ENCODE data around the gene RAD23A.
"Not testable (repeated sequence)": the region's sequence is repeated elsewhere in the genome, so short reads cannot be mapped to it uniquely, and the experiment has no call there.

RAD23A gene

DNA sequence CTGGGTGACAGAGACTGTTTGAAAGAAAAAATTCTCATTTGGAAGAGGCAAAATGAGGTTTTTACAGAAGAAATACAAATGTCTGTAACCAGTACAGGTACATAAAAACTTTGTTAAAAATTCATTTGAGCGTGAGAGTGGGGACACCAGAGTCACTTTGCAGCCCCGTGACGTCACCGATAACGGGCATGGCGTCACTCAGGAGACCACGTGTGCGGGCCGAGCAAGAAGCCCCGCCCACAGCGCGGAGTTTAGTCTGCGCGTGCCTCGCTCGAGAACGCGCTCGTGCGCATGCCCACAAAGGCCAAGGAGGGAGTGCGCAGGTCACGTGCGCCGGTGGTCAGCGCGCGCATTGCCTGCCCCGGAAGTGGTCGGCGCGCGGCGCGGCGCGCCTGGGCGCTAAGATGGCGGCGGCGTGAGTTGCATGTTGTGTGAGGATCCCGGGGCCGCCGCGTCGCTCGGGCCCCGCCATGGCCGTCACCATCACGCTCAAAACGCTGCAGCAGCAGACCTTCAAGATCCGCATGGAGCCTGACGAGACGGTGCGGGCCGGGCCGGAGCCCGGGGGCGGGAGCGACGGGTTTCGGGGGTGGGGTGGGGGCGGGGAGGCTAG is at the start of gene RAD23A:
Gene RAD23A (plus strand): TSS at position 384 of the 613 bp plus-strand sequence. CDS start 87 bp downstream, at position 471.
- peak; percentile 94 for DNase-seq

GRCh38 chr19:12896460-12896859 is 49.2 kb upstream of the RAD23A start:
- DNase-seq = no peak

DNA sequence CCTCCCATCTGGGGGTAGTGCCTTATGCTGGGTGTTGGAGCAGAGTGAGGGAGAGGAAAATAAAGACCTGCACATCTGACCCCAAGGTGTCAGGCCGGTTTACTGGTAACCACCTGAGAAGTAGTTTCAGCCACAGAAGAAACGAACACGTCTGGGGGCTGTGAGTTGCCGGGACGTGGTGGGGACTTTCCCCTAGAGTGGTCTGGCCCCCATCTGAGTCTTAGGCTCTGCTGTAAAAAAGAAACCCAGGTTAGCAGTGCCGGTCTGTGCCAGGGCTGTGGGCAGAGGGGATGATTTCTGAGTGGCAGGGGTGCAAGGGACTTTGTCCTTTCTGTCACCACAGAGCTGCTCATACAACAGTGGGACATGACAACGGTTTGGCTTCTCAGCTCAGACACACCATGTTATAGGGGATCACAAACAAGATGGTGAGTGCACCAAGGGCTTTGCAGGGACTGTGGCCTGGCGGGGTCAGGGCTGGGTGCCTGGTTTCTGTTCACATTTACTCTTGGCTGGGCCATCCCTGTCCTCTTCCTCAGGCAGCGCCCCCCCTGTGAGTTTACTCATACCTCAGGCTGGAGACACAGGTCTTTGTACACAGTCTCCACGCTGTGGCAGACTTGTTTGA is 45.7 kb upstream of the RAD23A start:
- DNase-seq = no peak

GRCh38 chr19:12907166-12907565 is 38.5 kb upstream of the RAD23A start:
- no peak for DNase-seq

GRCh38 chr19:12912571-12912970 is 33.1 kb upstream of the RAD23A start:
- DNase-seq = peak; percentile 89

GRCh38 chr19:12913011-12913561 is 32.6 kb upstream of the RAD23A start:
- DNase-seq = peak; percentile 98

DNA sequence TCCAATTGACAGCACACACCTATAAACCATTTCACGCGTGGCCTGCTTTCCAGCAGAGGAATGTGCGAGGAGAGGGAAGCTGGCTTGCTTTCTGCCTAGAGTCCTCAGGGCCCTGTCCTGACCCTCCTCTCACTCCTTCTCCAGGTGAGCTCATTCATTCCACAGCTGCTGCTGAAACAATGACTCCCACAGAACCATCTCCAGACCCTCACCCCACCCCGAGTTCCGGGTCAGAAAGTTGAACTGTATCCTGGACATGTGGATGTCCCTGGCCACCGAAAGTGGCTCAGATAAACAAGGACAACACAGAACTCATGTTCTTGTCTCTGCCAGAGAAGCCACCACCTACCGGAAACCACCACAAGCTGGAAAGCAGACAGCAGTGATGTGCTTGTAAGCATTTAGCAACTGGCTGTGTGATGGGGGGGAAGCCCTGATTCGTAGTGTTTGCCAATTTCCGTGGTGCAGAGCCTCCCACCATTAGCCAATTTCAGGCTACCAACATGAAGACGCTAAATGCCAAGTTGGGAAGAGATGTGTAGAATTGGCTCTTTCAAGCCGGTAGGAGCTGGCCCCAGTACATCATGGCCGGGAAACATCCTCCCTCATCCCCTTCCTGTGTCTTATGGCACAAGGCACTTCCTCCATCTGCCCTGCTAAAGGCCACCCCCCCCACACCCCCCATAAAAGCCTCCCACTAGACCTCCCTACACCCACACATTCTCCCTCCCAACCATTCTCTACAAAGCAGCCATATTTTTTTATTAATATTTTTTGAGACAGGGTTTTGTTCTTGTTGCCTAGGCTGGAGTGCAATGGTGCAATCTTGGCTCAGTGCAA is 31.6 kb upstream of the RAD23A start:
- no peak for DNase-seq

DNA sequence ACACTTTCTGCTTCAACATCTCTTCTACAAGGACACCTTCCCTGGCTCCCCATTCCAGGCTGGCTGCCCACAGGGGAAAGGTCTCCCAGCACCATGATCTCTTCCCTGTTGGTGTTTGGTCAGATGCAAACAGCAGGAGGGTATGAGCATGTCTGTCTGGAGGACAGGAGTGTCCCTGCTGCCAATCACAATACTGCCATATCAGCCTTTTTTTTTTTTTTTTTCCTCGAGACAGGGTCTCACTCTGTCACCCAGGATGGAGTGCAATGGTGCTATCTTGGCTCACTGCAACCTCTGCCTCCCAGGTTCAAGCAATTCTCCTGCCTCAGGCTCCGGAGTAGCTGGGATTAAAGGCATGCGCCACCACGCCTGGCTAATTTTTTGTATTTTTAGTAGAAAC is 29.8 kb upstream of the RAD23A start:
- not testable (repeated sequence) for DNase-seq

DNA sequence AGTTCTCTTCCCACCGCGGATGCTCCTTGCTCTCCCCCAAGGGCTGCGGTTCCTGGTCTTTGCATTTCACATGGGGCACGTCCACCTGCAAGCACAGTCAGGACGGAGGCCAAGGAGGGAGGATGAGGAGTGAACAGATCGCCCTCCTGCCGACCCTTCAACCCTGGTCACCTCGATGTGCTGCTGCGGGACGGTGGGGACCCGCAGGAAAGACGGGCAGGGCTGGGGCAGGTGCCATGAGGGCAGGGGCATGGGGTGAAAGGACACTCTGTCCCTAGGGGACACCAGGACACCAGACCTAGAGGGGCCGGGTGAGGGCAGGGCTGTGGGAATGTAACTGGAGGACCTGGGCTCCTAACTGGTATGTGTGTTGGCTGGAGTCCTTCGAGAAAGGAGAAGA is 27.4 kb upstream of the RAD23A start:
- no peak for DNase-seq

GRCh38 chr19:12921047-12921446 is 24.6 kb upstream of the RAD23A start:
- no peak for DNase-seq

GRCh38 chr19:12922959-12923358 is 22.7 kb upstream of the RAD23A start:
- no peak for DNase-seq

DNA sequence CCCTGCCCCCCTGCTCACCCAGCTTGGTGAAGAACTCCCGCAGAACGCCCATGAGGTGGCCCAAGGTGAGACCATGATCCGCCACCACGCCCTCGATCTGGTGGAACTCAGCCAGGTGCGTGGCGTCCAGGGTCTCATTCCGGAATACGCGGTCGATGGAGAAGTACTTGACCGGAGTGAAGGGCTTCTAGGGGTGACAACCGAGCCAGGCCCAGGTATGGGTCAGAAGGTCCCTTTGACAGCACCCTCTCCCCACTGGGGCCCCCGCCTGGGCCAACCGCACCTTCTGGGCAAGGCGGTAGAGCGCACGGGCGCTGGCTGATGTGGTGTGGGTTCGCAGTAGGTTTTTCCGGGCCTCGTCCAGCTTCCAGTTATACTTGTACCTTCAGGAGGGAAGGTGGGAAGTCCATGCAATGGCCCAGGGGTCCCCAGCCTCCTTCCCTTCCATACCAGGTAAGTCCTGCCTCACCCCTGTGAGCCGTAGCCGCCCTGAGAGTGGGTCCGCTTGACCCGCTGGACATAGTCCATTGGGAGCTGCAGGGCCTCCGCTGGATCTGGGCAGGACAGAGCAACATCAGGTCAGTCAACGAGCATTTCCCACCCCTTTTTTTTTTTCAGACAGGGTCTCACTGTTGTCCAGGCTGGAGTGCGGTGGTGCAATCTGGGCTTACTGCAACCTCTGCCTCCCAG is 20.9 kb upstream of the RAD23A start:
- DNase-seq = no peak

DNA sequence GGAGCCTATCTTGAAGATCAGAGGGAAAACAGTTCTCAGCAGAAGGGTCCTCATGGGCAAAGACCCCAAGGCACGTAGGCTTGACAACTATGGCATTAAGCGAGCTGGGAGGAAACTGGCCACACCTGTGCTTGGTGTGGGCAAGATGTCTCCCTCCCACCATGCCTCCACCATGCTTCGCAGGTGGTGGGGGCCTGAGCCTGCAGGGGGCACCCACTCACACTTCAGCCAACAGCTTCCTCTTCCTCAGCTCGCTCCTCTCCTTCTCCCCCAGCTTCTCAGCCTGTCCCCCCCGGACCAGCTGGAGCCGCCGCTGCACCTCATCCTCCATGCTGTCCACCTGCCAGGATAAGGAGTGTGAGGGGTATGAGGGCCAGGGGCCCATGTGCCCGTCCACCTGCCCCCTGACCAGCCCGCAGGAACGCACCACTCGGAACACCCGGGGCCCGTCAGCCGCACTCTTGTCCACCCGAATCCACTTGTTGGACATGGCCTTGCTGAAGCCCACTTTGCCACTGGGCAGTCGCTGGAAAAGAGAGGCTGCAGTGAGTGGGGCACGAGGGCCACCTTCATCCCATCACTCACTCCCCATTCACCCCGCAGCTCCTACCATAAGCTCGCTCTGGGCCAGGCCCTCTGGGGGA is 15.5 kb upstream of the RAD23A start:
- DNase-seq = no peak

- no peak for DNase-seq
These were observed 13.0 kb upstream of the RAD23A start for GRCh38 chr19:12932392-12933286.

DNA sequence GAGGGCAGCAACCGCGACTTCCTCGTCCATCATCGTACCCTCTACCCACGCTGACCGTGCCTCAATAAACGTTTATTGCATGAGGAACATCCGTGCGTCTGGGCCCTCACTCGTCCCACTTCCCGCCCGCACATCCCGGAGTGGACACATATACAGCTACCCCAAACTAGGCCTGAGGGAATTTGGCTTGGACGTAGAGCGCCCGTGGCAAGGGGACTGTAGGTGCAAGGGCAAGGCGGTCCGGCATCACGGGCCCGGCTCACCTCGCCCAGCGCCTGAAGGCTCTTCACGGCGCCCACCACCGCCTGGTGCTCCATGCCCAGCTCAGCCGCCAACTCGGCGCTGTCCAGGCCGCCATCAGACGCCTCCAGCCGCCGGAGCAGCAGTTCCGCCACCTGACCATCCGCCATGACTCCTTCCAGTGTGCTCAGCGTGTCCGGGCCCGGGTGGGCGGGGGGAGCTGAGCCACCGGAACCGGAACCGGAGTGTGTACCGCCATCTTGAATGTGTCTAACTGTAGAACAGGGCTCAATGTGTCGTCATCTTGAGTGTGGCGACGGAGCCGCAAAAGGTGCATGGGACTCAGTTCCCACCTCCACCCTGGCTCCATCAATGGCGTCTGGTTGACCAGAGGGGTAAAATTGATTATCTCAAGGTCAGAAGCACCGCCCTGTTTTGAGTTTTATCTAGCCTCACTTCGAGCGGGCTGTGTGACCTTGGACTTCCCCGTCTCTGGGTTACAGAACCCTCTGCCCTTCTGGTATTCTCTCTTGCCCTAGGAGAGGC is 12.2 kb upstream of the RAD23A start, which contains the start of gene FARSA:
Gene FARSA (minus strand): TSS at position 425 of the 786 bp plus-strand sequence. CDS start 15 bp downstream, at position 410.
- peak; percentile 92 for DNase-seq

DNA sequence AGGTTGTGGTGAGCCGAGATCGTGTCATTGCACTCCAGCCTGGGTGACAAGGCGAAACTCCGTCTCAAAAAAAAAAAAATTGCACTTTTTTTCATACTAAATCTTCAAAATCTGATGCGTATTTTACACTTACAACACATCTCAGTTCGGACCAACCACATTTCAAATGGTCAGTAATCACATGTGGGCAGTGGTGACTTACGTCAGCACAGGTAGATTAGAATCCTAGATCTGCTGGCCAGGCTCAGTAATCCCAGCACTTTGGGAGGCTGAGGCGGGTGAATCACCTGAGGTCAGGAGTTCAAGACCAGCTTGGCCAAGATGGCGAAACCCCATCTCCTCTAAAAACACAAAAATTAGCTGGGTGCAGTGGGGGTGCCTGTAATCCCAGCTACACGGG is 10.6 kb upstream of the RAD23A start:
- no peak for DNase-seq

DNA sequence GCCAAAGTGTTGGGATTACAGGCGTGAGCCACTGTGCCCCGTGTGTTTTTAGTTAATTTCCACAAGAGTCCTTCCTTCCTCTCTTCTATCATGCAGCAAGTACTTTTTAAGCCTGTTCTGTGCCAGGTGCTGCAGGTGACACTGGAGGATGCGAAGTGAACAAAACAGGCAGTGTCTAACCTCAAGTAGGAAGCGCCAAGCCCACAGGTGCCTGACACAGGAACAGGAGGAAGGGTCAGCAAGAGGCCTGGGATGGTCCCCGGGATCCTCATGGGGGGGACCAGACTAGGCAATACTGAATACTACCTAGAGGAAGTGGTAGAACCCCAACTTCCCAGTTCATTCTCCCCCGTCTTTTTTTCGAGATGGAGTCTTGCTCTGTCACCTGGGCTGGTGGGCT is 9.1 kb upstream of the RAD23A start:
- DNase-seq = peak; percentile 22

- peak; percentile 63 for DNase-seq
These were observed 8.4 kb upstream of the RAD23A start for GRCh38 chr19:12937093-12937926.
